ENCODE measurements around the gene FBLL1. TPM values are rescaled to one million over a fixed set of nuclear protein-coding genes. Genes with fewer than 3 reads are reported as not detected.

Gene FBLL1
- total RNA-seq (2022; extraction: Qiagen RNA extraction; ENCODE audit: low read depth), result 0.10 to 0.19 TPM (median 0.11 TPM) in 3 of 5 replicates, not detected in the others

DNA sequence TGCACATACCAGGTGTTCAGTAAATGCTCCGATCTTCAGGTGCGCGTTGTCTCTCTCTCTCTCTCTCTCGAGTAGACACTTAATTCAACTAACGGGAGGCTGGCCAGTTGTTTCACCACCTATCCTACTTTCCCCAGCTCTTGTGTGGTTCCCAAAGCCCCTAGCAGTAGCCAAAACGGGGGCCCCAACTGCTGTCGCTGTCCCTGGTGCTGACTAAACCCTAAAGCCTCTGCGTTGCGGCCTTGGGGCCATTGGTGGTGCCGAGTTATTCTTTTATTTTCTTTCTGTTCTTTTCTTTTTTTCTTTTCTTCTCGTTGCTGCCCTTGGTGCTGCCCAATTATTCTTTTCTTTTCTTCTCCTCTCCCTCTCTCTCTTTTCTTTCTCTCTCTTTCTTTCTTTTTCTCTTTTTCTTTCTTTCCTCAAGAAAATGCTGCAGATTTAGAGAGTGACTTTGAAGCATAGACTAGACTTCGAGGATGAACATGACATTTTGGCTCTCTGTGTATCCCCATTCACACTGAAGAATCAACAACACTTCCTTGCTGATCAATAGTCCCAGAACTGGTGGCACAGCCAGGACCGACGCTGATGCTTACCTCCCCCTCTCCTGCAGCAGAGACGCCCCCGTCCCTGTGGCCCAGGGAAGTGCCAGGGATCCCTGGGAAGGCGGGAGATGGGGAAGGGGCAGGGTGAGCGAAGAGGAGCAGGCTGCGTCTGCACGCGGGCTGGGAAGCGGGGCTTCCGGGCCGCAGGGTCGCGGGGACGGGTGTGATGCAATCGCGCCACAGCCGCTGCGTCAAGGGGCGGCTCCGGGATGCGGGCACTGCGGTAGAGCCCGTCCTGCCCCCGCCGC, at the start of gene FBLL1:
FBLL1 (plus strand) TSS at position 785 of the 853 bp plus-strand sequence. CDS start 200 bp downstream, outside the sequence.

DNA sequence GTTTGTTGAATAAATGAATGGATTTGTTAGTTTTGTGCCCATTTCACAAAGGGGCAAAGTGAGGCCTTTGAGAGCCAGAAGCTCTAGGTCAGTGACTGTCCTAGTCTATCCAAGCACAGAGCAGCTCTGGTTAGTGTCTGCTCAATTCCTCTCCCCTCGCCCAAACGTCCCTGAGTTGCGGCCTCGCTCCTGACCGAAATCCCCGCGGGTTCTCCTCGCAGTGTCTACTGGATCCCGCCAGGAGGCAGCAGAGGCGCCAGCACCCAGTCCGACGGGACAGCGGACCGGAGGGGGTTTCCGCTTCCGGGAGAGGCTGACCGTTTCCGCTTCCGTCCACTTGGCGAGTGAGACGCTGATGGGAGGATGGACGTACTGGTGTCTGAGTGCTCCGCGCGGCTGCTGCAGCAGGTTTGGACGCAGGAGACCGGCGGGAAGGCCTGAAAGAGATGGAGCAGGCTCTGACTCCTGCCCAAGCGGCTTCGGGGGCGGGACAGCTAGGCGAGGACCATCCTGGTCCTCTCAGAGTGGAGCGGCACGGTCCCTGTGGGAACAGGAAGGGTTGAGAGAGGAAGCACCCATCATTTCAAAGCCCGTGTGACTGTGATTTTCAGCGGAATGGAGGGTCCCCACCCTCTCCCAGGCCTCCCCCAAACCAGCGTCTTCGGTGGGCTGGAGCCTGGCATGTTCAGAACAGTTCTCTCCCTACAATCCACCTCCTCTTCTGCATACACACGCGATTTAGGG, 42.8 kb upstream of the FBLL1 start, which contains the start of gene RARS1:
RARS1 (plus strand) TSS at position 336 of the 744 bp plus-strand sequence; CDS start at position 364, 28 bp downstream.

DNA sequence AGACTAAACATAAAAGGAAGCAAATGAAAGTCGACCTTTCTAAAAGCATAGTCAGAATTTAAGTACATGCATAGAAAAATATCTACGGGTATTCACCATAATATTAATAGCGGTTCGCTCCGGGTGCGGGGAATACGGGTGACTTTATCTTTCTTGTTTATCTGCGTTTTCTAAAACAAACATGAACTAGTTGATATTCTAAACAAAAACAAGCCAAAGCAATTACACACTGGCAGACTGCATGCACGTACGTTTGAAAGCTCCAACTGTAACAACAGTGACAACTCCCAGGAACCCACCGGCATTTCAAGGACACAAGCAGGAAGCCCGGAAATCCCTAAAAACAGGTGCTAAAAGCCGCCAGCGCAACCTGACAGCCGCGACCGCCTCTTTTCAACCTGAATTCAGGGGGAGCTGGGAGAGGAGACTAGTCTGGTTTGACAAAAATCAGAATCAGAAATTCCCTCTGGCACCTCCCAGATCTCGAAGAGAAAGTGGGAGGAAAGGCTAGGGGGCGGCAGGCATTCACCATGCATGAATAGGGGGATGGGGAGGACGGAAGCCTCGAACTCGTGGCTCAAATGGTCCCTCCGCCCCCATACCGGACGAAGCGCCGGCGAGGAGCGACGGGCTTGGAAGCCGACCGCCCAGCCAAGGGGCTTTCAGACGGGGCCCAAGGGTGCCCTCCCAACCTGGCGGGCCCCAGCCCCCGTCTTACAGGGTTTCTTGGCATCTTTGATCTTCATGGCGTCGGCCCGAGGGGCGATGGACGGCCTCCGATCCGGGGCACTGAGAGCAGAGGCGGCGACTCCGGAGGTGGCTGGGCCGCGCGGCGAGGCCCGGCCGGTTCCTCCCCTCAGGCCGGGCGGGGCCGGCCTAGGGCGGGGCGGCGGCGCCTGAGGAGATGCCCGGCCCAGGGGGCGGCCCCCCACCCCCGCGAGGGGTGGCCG, 49.7 kb downstream of the FBLL1 start, which contains the start of gene PANK3:
PANK3 (minus strand) TSS at position 831 of the 950 bp plus-strand sequence; CDS start at position 746, 85 bp downstream.

Other genes starting within 250 kb of the FBLL1 start
- 80.3 to 100 TPM (median 90.9 TPM) in 5 replicates for gene WWC1, start 237.7 kb upstream of the FBLL1 start, total RNA-seq (2022; extraction: Qiagen RNA extraction; ENCODE audit: low read depth)
- gene RARS1, start 42.8 kb upstream of the FBLL1 start, total RNA-seq (2022; extraction: Qiagen RNA extraction; ENCODE audit: low read depth), result 95.4 to 119 TPM (median 100 TPM) in 5 replicates
- 11.8 to 34.7 TPM (median 19.1 TPM) in 5 replicates for gene PANK3, start 50.1 kb downstream of the FBLL1 start, total RNA-seq (2022; extraction: Qiagen RNA extraction; ENCODE audit: low read depth)